ENCODE measurements around the gene CELA1. TPM values are rescaled to one million over a fixed set of nuclear protein-coding genes. Genes with fewer than 3 reads are reported as not detected.

Gene CELA1
- total RNA-seq, 1 experiment from 2014 or later: not detected

GRCh38 chr12:51342416-51342815 lies 4.1 kb downstream of the CELA1 start:
- Histone ChIP-seq H4K20me1 (ENCODE audit: insufficient read depth) (no peaks in the 10 kb centered on the region), H3K9me3 (ENCODE audit: control insufficient read depth in 1 of 2, insufficient read depth in 1 of 2, low read depth in 1 of 2, low read length in 2 of 2) (no peaks in the 10 kb centered on the region), H3K4me1 (ENCODE audit: control insufficient read depth in 1 of 2, insufficient read depth in 2 of 2, low read length in 2 of 2) (peaks cover 0 to 17% of the 10 kb centered on the region in 2 experiments; a peak in 2 of 4 replicates), H3K79me2 (ENCODE audit: insufficient read depth, low read length) (no peaks in the 10 kb centered on the region), H3K4me3 (replicated peaks in 1 of 2; ENCODE audit: low read depth in 1 of 2, low read length in 2 of 2) (no peak overlapping the region), H2AFZ (ENCODE audit: low read depth, low read length, poor library complexity, severe bottlenecking) (no peak overlapping the region), H3K36me3 (ENCODE audit: control insufficient read depth in 1 of 2, insufficient read depth in 2 of 2, low read length in 2 of 2) (no peaks in the 10 kb centered on the region), H3K9me2 (ENCODE audit: insufficient read depth) (no peaks in the 10 kb centered on the region), H3K4me2 (ENCODE audit: low read length) (no peak overlapping the region), H3K27ac (ENCODE audit: low read depth, low read length) (no peak overlapping the region), H3K27me3 (ENCODE audit: insufficient read depth, low read length) (no peaks in the 10 kb centered on the region), H3K9ac (ENCODE audit: low read length) (no peak overlapping the region)
- ChIA-PET CTCF (interaction anchor here (1.5 to 2.1 kb wide), 2 partner anchors 9 to 517 kb away, joined by 4 to 25 read pairs; no protein-coding TSS in a partner anchor), RAD21 (ENCODE audit: low non-redundant PET in 1 of 2, low total read pairs in 2 of 2, uncharacterized antibody in 2 of 2, unreplicated experiment in 2 of 2) (interaction anchor here (1.4 to 2.2 kb wide), 3 partner anchors 73 to 90 kb away, joined by 4 to 14 read pairs (median 12); partner anchors contain the start of gene SMAGP (in 1 of the 2)), POLR2A (interaction anchor here (1.3 kb wide), 1 partner anchor 259 kb away, joined by 3 read pairs; the partner anchor contains the start of gene CSRNP2)
- intact Hi-C loops (cut with micrococcal nuclease): loop anchor here (10.0 kb wide), 1 partner anchor 838 kb away; the partner anchor contains the start of gene DIP2B
- no TSS peak for BruUV-seq (replicated peaks)
- TF ChIP-seq CTCF (IDR thresholded peaks at IDR 0.05 in 2 of 3, conservative IDR thresholded peaks at IDR 0.05 in 1 of 3; ENCODE audit: borderline replicate concordance in 1 of 3, insufficient read depth in 1 of 3, low read depth in 2 of 3, low read length in 2 of 3): no peak
- TF ChIP-seq EZH2 (IDR thresholded peaks at IDR 0.05): no peak
- TF ChIP-seq SP1 (IDR thresholded peaks at IDR 0.05; ENCODE audit: low read depth): no peak
- no peak for TF ChIP-seq ZBTB33 (IDR thresholded peaks at IDR 0.05; ENCODE audit: extremely low read depth, insufficient replicate concordance, low read length)
- TF ChIP-seq REST (IDR thresholded peaks at IDR 0.05; ENCODE audit: low read depth): no peak
- TF ChIP-seq EGR1 (IDR thresholded peaks at IDR 0.05; ENCODE audit: low read depth): no peak
- TF ChIP-seq JUND (IDR thresholded peaks at IDR 0.05): no peak
- ATAC-seq (no peak), DNase-seq (ENCODE audit: low read depth, low spot score) (no peak)
